ENCODE results near the gene CCDC97. TPM values are rescaled to one million over a fixed set of nuclear protein-coding genes. Genes with fewer than 3 reads are reported as not detected.

Gene CCDC97
- total RNA-seq, 1 experiment from 2014 or later, result 7.8 TPM

DNA sequence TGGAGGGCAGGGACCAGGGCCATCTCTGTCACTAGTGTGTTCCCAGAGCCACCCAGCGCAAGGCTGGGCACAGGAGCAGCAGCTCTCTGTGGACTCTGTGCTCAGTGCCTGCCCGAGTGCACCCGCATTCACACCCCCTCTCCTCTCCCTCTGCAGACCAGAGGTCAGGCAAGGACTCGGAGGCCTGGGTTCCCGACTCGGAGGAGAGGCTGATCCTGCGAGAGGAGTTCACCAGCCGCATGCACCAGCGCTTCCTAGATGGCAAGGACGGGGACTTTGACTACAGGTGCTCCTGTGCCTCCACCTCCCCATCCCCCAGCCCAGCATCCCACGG is 10.2 kb downstream of the CCDC97 start:
- no peak for DNase-seq (ENCODE audit: low spot score)

DNA sequence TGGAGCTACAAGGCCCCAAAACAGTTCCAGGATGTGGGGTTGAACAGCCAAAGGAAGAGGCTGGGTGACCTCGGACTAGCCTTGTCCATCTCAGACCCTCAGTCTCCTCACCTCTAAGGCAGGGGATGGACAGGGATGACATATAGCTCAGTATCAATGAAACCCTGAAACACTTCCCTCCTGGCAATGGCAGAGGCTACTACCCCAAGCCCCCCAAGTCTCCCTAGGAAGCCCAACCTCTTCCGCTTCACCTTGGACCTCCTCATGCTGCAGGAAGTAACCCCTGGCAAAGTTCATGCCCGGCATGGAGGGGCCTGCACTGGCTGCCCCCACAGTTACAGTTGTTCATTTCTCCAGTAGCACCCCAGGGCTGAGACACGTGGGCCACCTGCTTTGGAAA is 10.6 kb downstream of the CCDC97 start:
- no peak for DNase-seq (ENCODE audit: low spot score)

DNA sequence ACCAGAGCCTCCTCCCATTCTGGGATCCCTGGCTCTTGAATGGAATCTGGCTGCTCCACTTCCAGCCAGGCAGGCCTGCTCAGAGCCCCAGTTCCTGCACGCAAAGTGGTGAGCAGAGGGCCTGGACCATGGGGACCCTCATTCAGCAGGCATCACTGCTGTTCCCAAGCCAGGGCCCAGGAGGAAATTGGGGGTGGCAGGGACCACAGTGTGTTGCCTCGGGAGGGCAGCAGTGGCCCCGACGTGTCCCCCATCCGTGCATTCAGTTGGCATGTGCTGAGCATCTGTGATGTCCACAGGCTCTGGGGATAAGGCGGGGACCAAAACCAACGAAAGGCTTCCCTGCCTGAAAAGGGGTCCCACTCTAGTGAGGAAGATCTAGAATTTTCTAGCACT is 11.2 kb downstream of the CCDC97 start:
- DNase-seq (ENCODE audit: low spot score), result no peak

DNA sequence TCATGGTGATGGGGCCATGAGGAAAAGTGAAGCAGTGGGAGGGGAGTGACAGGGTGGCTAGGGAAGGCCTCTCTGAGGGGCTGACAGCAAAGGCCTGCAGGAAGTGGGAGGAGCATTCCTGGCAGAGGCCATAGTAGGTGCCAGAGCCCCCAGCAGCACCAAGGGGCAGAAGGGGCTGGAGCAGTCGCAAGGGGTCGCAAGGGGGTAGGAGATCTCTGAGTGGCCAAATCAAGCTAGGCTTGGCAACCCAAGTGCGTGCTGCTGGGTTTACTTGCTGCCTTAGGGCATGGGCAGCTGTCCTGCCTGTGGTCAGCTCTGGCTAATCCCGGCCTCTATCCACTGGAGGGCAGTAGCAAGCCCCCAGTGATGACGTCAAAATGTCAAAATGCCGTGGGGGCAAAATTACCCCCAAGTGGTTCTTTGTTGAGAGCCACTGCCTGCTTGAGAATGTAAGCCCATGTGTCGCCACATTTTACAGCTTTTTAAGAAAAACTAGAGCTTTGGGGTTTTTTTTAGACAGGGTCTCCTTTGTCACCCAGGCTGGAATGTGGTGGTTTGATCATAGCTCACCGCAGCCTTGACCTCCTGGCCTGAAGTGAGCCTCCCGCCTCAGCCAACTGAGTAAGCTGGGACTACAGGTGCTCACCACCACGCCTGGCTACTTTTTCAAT is 11.8 kb downstream of the CCDC97 start:
- peak; percentile 81 for DNase-seq (ENCODE audit: low spot score)

DNA sequence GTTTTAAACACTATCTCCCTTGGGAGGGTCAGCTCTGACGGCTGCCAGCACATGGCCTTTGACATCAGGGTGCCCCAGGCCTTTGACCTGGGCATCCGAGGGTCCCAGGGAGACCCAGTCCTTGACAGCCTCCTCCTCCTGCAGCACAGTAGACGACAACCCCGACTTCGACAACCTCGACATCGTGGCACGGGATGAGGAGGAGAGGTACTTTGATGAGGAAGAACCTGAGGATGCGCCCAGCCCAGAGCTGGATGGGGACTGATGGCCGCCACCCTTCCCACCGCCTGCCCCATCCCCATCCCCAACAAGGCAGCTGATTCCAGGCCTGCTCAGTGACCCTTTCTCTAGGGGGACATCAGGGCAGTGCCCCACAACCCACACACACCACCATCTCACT is 12.5 kb downstream of the CCDC97 start:
- no peak for DNase-seq (ENCODE audit: low spot score)

DNA sequence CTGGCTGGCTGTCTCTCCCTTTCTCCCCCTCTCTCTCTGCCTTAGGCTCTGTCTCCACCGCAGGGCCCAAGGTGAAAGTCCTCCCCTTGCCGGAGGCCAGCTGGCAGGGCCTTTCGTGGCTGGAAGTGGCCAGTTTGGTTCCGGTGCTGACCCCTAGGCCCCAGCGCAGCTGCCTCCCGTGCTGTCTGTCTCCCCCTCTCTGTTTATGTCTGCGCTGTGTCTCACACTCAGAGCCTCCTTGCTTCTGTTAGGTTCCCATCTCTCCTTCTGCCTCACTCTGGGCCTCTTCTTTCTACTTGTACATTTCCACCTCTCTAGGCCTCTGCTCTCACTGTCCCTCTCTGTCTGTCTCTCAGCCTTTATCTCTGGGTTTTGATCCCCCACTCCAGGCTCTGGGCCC is 13.1 kb downstream of the CCDC97 start:
- DNase-seq (ENCODE audit: low spot score), result peak; percentile 48

DNA sequence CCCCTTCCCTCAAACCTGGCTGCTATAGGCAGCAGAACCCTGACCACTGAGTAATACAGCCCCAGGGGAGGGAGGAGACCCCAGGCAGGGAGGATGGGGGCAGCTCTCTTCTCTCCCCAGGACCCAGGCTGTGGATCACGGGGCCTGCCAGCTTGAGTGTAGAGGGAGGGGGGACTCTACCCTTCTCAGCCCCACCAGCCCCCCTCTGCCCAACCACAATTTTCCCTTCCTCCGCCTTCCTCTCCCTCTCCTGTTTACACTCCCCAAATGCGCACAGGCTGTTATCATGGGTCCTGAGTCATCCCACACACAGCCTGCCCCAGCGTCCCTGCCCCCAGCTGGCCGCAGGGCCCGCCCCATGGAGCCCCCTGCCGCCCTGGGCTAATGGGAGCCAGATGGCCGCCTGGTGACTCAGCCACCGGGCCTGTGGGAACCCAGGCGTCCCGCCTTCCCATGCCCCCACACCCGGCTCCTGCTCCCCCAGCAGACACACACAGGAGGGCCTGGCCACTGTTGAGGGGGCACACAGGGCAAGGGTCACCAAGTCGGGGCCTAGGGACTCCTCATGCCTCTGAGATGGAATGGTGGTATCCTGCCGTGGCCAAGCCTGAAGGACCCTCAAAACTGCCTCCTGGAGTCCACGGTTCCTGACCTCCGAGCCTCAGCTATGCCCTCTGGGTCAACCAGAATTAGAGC is 13.6 kb downstream of the CCDC97 start:
- DNase-seq (ENCODE audit: low spot score), result peak; percentile 97

DNA sequence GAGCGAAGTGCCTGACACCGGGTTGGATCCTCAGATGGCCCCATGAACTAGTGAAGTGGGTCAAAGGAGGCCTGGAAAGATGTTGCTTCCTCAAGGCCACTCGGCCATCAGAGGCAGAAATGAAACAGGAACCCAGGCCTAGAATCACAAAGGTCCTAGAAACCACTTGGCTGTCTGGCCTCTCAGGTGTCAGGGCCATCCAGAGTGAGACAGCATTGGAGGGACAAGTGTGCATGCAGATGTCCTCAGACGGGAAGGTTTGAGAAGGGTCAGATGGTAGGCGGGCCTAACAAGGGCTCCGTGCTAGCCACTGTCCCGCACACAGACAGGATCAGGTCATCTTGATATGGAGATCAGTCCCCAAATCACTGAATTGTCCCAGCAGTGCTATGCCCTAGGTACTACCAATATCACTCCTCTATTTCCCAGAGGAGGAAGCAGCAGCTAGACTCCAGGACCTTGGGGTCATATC is 14.3 kb downstream of the CCDC97 start:
- no peak for DNase-seq (ENCODE audit: low spot score)

DNA sequence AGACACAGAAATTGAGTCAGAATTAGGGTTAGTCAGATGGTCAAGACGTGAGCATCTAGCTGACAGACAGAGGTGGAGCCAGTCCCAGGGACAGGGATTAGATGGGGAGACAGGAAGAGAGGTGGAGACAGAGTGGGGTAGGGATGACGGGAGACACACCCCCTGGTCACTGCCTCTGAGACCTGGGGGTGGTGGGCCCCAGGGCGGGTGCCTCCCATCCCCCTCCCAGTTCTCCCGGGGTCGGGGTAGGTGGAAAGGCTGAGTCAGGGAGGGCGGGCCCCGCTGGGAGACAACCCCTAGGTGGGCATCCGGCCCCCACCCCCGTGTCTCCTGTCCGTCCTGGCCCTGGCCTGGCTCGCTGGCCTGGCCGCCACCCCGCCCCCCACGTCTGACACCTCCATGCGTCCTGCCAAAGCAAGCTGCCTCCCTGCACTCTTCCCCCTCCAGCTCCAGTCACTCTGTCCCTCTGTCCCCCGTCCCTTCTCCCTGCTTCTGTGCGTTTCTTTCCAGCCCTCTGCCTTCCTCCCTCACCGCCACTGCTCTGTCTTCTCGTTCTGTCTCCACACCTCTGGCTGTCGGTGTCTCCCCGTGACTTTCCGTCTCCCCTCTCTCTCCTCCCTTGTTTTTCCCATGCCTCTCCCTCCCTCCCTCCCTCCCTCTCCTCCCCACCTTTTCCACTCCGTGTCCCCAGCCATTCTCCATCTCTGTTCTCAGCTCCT is 15.1 kb downstream of the CCDC97 start:
- DNase-seq (ENCODE audit: low spot score), result peak; percentile 89

DNA sequence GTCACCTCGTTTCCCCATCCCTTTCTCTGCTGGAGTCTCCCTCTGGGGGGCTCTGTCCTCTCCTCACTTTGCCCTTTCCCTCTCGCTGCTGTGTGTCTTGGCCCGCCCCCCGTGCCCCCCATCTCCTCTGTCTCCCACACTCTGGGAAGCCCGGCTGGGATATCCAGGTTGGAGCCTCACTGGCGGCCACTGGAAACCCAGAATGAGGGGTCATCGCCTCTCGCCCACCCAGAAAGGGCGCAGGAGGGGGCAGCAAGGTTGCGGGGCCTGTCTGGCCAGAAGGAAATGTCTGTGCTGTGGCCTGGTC is 15.6 kb downstream of the CCDC97 start:
- no peak for DNase-seq (ENCODE audit: low spot score)

DNA sequence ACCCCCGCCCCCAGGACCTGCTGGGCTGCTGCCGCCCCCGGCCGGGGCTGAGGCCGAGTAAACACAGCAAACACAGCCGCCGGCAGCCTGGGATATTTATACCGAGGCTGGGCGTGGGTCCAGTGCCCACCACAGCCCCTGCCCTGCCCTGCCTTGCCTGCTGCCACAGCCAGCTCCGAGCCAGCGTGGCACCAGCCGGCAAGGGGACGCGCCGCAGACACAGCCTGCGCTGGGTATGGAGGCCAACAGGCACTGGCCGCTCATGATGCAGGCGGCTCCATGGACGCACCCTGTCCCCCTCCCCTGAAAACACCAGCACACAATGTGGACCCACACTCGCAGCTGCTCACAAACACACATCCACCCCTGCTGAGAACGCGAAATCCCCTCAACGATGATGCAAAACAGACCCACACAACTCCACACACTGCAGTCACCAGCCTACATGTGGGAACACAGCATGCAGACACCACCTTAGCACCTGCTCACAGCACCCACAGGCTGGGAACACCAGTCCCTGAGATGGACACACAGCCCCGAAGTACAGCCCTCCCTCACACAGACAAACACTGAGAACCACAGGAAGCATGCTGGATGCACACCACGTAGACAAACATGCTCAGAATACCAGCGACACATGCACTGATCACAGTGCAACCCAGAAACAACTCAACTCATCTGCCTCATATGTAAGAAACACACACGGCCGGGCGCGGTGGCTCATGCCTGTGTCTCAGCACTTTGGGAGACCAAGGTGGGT is 16.2 kb downstream of the CCDC97 start:
- peak; percentile 68 for DNase-seq (ENCODE audit: low spot score)

DNA sequence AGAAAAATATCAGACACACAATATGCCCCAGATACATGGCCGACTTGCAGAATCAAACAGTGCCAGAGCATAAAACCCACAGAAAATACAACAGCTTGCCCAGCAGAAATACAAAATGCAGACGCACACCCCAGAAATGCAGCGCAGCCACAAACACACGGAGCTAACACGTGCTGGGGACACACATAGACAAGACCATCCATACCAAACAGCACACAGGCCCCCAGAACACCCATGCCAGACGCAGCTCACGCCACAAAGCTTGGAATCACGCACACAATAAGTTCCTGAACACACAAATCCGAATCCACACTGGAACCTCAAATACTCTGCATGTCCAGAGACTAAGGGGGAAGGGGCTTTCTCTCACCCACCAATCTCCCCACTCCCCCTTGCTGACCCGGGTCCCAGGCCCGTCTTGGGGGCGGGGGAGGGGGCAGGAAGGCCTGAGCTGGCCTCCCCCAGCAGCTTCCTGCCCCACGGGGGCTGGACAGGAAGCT is 17.2 kb downstream of the CCDC97 start:
- no peak for DNase-seq (ENCODE audit: low spot score)

DNA sequence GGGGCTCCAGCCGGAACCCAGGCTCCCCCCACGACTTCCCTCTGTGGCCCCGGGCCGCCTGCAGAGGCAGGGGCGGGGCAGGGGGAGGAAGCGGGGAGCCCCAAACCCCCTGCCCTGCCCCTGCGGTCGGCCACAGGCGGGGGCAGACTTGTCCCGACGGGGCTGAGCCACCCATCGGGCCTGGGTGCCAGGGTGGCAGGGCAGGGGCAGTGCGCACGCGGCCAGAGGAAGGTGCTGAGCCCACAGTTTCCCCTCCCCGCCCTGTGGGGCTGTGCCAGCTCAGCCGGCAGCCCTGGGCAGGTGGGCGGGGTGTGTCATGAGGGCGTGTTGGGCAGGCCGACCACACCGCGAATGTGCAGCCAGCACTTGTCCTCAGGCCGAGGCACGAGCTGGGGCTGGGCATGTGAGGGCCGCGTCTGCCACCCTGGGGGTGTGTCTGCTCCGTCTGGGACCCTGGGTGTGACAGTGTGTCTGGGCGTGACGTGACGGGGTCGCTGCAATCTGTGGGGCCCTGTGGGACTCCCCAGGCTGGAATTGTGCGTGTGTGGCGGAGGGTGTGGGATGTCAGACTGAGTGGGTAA is 17.7 kb downstream of the CCDC97 start:
- DNase-seq (ENCODE audit: low spot score), result peak; percentile 93

DNA sequence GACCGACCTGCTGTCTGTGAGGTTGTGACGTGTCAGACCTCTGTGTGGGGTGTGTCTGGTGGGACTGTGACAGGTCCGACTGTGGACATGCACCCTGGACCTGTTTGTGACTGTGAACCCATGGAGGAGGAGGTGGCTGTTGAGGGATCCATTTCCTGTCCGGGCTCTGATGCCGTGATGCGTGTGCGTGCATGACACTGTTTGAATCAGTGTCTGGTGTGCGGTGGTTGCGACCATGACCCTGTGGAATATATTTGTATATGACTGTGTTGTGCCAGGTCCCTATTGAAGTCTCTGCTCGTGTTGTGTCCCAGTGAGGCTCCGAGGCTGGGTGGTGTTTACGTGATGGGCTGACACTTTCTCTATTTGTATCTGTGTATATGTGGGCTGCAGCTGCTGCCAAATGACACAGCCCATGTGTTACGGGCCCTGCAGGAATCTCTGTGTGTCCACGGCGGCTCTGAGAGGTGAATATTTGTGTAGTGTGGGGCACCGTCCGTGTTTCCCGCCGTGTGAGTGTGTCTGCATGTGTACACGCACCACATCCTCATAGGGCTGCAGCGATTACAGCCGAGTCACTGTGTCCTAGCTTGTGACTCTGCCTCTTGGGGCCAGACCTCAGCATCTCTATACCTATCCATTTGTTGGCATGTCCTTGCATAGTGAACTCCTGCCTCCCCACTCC is 18.3 kb downstream of the CCDC97 start:
- DNase-seq (ENCODE audit: low spot score), result no peak

DNA sequence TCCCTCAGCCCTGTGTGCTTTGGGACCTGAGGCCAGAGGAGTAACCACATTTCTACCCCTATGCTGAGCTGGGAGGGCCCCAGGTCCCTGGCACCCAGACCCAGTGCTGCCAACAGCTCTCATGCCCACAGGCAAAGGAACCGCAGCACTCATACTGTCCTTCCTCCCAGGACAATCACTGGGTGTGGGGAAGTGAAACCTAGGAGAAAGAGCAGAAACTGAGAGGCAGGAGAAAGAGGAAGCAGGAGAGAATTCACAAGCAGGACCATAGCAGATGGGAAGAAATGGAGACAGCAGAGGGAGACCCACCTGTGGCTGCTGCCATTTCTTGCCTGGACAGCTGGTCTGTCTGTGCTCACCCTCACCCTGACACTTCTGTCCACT is 18.9 kb downstream of the CCDC97 start:
- no peak for DNase-seq (ENCODE audit: low spot score)

DNA sequence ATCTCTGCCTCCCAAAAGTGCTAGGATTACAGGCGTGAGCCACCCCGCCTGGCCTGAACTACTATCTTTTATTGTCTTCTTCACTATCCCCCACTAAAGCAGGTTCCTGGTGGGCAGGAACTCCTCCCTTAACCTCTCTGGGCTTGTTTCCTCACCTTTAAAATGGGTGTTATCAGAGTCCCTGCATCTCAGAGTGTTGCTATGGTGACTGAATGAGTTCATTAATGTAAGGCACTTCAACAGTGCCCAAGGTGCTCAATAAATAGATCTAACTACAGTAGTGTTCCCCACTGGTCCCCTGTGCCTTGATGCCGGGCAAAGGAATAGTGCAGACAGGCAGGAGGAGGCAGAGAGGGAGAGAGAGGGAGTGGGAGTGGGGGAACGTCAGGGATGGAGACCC is 20.5 kb downstream of the CCDC97 start:
- no peak for DNase-seq (ENCODE audit: low spot score)

DNA sequence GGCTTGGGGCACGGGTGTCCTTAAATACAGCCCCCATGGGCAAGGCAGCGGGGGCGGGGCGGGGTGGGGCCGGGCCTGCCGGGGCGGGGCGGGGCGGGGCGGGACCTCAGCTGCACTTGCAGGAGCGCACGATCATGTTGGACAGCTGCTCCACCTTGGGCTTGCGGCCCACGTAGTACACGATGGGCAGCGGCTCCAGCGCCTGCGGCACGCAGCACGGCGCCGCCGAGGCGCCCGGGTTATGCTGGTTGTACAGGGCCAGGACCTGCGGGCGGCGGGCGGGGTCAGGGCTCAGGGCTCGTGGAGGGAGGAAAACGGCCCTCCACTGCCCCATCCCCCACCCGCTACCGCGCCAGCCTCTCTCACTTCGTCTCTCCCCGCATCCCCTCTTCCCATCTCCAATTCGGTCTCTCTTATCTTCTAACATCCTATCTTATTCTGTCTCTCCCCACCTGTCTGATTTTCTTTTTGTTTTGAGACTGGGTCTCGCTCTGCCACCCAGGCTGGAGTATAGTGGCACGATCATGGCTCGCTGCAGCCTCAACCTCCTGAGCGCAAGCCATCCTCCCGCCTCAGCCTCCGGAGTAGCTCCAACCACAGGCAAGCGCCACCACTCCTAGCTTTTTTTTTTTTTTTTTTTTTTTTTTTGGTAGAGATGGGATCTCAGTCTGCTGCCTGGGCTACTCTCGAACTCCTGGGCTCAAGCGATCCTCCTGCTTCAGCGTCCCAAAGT is 21.1 kb downstream of the CCDC97 start:
- DNase-seq (ENCODE audit: low spot score), result no peak

DNA sequence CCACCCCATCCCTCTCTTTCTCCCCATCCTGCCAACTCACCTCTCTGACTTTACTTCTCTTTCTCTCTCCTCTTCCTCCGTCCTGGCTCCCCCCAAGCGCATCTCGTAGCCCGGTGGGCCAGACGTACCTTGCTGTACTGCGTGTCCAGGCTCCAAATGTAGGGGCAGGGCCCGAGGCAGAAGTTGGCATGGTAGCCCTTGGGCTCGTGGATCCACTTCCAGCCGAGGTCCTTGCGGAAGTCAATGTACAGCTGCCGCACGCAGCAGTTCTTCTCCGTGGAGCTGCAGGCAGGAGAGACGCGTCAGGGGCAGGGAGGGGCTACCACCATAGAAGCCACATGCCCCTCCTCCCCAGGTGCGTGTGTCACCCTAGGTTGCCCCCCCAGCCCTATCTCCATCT is 22.0 kb downstream of the CCDC97 start:
- no peak for DNase-seq (ENCODE audit: low spot score)

DNA sequence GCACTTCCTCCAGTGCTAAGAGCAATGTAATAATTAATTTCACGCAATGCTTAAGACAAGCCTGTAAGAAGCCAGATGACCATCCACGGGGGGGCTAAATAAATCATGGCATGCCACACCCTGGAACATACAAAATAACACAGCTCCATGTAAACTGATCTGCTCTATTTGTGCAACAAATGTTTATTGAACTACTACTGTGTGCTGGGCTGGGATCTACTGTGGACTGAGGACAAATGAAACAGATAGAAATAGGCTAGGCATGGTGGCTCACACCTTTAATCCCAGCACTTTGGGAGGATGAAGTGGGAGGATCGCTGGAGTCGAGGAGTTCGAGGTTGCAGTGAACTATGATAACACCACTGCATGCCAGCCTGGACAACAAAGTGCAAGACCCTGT is 22.5 kb downstream of the CCDC97 start:
- DNase-seq (ENCODE audit: low spot score), result no peak

DNA sequence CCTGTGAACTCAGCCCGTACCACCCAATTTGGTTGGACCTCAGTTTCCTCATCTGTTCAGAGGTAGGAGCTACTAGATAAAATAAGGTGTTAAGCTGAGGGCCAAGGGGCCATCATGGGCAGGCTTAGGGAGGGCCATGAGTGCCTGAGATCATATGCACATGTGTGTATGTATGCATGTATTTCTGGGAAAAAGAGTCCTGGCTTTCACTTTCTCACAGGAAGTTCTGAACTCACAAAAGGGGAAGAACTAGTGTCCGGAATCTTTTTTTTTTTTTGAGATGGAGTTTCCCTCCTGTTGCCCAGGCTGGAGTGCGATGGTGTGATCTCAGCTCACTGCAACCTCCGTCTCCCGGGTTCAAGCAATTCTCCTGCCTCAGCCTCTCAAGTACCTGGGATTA is 24.8 kb downstream of the CCDC97 start:
- no peak for DNase-seq (ENCODE audit: low spot score)

DNA sequence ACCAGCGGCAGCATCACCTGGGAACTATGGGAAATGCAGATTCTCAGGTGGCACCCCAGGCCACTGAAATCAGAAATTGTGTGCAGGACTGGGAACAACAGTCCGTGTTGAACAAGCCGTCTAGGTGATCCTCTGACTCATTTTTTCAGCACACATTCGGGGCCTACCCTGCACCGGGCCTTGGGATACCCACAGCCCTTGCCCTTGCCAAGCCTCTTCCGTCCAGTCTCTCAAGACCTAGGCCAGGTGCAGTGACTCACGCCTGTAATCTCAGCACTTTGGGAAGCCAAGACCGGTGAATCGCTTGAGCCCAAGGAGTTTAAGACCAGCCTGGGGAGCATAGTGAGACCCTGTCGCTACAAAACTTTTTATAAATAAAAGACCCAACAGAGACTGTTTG is 25.5 kb downstream of the CCDC97 start:
- DNase-seq (ENCODE audit: low spot score), result no peak
